ENCODE results near the gene PHF21B. TPM values are rescaled to one million over a fixed set of nuclear protein-coding genes. Genes with fewer than 3 reads are reported as not detected.
"Not testable (repeated sequence)": the region's sequence is repeated elsewhere in the genome, so short reads cannot be mapped to it uniquely, and the experiment has no call there.

Gene PHF21B
- total RNA-seq, 1 donor from 2014 or later: not detected

- intact Hi-C loops (cut with micrococcal nuclease): no loop called here
These were observed 45.1 kb downstream of the PHF21B start for GRCh38 chr22:44964722-44965078.

DNA sequence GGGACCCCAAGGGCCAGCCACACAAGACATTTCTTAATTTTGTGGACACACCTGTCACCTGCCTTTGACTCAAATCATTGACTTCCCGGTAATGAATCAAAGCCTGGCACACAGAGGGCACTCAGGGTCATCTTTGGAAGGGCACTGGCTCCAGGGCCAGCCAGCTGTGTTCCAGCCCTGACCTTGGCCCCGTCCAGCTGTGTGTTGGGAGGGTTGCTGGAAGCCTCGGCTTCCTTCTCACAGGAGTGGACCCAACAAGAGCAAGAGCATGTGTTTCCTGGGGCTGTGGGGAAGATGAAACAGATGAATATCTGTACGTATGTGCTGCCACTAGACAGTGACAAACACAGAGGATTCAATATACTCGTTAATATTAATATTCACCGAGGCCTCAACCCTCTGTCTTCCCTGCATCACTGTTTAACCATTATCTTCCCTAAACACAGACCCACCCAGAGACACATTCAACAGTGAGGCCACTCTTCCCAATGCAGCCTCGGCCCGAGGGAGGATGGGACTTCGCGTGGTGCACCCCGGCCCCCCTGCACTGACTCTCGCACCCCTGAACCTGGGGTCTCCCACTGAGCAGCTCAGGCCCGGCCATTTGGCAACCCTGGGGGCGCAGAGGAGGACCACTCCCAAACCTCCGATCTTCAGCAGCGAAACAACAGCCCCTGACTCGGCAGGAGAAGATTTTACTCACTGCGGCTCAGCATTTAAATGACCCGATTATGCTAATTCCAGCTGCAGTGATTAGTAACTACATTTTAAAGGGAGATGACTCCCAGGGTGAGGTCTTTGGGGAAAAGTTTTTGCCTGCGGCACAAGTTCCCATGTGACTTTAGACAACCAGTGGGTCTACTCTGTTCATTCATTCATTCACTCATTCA lies 45.7 kb downstream of the PHF21B start:
- ChIA-PET CTCF (no interaction called here), POLR2A (no interaction called here)
- no peaks in the 10 kb centered on the region for H3K9me3 Mint-ChIP-seq
- H3K4me1 Mint-ChIP-seq: no peaks in the 10 kb centered on the region
- no peak overlapping the region for H3K4me3 Mint-ChIP-seq
- H3K27ac Mint-ChIP-seq: no peak overlapping the region
- ATAC-seq (ENCODE audit: low read depth): no peak
- intact Hi-C loops (cut with micrococcal nuclease): no loop called here
- TF ChIP-seq, protein P1, sequence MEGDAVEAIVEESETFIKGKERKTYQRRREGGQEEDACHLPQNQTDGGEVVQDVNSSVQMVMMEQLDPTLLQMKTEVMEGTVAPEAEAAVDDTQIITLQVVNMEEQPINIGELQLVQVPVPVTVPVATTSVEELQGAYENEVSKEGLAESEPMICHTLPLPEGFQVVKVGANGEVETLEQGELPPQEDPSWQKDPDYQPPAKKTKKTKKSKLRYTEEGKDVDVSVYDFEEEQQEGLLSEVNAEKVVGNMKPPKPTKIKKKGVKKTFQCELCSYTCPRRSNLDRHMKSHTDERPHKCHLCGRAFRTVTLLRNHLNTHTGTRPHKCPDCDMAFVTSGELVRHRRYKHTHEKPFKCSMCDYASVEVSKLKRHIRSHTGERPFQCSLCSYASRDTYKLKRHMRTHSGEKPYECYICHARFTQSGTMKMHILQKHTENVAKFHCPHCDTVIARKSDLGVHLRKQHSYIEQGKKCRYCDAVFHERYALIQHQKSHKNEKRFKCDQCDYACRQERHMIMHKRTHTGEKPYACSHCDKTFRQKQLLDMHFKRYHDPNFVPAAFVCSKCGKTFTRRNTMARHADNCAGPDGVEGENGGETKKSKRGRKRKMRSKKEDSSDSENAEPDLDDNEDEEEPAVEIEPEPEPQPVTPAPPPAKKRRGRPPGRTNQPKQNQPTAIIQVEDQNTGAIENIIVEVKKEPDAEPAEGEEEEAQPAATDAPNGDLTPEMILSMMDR (IDR thresholded peaks at IDR 0.05): no peak
- H3K27me3 Mint-ChIP-seq: peaks cover 7% of the 10 kb centered on the region
- no peaks in the 10 kb centered on the region for H3K36me3 Mint-ChIP-seq (ENCODE audit: low read depth)
- no peak for DNase-seq

More at GRCh38 chr22:44964722-44965078, 45.1 kb downstream of the PHF21B start:
- H3K9me3 Mint-ChIP-seq: no peaks in the 10 kb centered on the region
- ATAC-seq (ENCODE audit: low read depth): no peak
- peaks cover 7% of the 10 kb centered on the region for H3K27me3 Mint-ChIP-seq
- TF ChIP-seq, protein P1 (IDR thresholded peaks at IDR 0.05): no peak
- H3K27ac Mint-ChIP-seq: no peak overlapping the region
- no peaks in the 10 kb centered on the region for H3K4me1 Mint-ChIP-seq
- no peak overlapping the region for H3K4me3 Mint-ChIP-seq
- no peaks in the 10 kb centered on the region for H3K36me3 Mint-ChIP-seq (ENCODE audit: low read depth)
- CTCF ChIA-PET: no interaction called here
- DNase-seq: no peak
- POLR2A ChIA-PET: no interaction called here

DNA sequence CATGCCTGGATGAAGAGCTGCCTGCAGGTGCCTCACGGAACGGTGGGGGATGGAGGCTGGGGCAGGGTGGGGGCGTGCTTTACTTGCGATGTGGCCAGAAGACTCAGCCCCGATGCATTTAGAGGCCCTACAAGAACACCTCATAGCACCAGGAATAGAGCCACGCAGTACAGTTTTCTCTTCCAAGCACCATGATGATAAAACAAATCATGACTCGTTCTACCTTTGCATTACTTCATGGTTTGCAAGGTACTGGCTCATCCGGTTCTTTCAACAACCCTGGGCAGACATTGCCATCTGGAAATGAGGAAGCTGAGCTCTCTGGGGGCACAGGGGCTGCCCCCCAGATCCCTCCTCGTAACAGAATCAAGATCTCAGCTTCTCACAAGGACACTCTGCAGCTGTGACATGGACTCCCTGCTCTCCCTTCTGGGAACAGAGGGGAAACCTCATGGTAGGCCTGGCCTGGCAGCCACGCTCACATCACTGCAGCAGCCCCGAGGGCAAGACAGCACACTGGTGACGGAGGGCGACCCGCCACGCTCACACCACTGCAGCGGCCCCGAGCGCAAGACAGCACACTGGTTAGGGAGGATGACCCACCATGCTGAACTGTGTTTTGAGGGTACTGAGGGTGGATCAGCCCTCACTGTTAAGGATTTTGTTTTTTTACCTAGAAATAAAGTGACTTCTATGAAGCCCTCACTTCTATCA lies 46.9 kb downstream of the PHF21B start:
- Mint-ChIP-seq H3K4me3 (no peak overlapping the region), H3K27me3 (peaks cover 10% of the 10 kb centered on the region), H3K36me3 (ENCODE audit: low read depth) (no peaks in the 10 kb centered on the region), H3K4me1 (no peaks in the 10 kb centered on the region), H3K27ac (no peak overlapping the region), H3K9me3 (no peaks in the 10 kb centered on the region)
- ChIA-PET CTCF (no interaction called here), POLR2A (no interaction called here)
- intact Hi-C loops (cut with micrococcal nuclease): no loop called here
- TF ChIP-seq, protein P1 (IDR thresholded peaks at IDR 0.05): no peak
- ATAC-seq (ENCODE audit: low read depth) (no peak), DNase-seq (no peak)

GRCh38 chr22:44961682-44962081 lies 48.1 kb downstream of the PHF21B start:
- intact Hi-C loops (cut with micrococcal nuclease): not testable (repeated sequence)

GRCh38 chr22:44956840-44957767 lies 52.7 kb downstream of the PHF21B start:
- ChIA-PET POLR2A (no interaction called here), CTCF (no interaction called here)
- DNase-seq: no peak
- Mint-ChIP-seq H3K4me3 (no peak overlapping the region), H3K27me3 (peaks cover 4% of the 10 kb centered on the region), H3K4me1 (no peaks in the 10 kb centered on the region), H3K9me3 (no peaks in the 10 kb centered on the region), H3K36me3 (ENCODE audit: low read depth) (no peaks in the 10 kb centered on the region), H3K27ac (no peak overlapping the region)
- ATAC-seq (ENCODE audit: low read depth): no peak
- TF ChIP-seq, protein P1 (IDR thresholded peaks at IDR 0.05): no peak
- intact Hi-C loops (cut with micrococcal nuclease): no loop called here

More at GRCh38 chr22:44961682-44962081, 48.1 kb downstream of the PHF21B start:
- H3K4me1 Mint-ChIP-seq; H3K4me3 Mint-ChIP-seq; H3K36me3 Mint-ChIP-seq (ENCODE audit: low read depth); H3K27ac Mint-ChIP-seq; CTCF ChIA-PET; DNase-seq; ATAC-seq (ENCODE audit: low read depth); H3K9me3 Mint-ChIP-seq; POLR2A ChIA-PET: not testable (repeated sequence)
- peaks cover 11% of the 10 kb centered on the region for H3K27me3 Mint-ChIP-seq
